ENCODE measurements around the gene ULBP2.
"Not testable (repeated sequence)": the region's sequence is repeated elsewhere in the genome, so short reads cannot be mapped to it uniquely, and the experiment has no call there.

Gene ULBP2

GRCh38 chr6:149925974-149926777, 15.6 kb upstream of the ULBP2 start:
- peak in 53 of 58 donors; percentile 3 to 82 (median 51) for DNase-seq

- DNase-seq = not testable (repeated sequence)
These were observed 14.8 kb upstream of the ULBP2 start for GRCh38 chr6:149927025-149927424.

DNA sequence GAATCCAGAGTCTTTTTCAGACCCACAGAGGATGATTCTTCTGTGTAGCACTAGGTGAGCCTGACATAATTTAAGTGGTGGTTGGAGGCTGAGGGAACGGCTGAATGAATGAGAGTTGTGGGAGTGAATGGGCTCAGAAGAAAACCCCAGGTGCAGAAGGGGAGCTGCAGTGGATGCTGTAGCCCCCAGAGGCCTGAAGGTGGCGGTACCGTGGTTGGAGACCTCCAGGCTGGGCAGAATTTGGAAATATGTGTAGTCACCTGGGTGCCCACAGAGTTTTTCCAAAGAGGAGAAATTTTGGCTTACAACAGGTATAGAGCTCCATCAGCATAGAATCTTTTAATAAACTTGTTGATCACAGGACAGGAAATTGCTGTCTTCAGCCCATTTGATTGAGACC, 12.4 kb upstream of the ULBP2 start:
- DNase-seq = no peak

DNA sequence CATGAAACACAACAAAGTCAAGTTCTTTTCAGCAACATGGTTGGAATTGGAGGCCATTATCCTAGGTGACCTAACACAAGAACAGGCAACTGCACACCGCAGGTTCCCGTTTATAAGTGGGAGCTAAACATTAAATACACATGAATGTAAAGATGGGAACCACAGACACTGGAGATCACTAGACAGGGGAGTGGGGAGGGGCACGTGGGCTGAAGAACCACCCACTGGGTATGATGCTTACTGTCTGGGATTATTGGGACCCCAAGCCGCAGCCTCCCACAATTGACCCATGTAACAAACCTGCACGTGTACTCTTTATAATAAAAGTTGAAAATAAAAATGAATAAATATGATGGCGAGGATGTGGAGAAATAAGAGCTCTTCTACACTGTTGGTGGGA, 10.3 kb upstream of the ULBP2 start:
- DNase-seq = no peak

- no peak for DNase-seq
These were observed 8.8 kb upstream of the ULBP2 start for GRCh38 chr6:149933036-149933435.

GRCh38 chr6:149933461-149933860, 8.4 kb upstream of the ULBP2 start:
- DNase-seq = no peak

DNA sequence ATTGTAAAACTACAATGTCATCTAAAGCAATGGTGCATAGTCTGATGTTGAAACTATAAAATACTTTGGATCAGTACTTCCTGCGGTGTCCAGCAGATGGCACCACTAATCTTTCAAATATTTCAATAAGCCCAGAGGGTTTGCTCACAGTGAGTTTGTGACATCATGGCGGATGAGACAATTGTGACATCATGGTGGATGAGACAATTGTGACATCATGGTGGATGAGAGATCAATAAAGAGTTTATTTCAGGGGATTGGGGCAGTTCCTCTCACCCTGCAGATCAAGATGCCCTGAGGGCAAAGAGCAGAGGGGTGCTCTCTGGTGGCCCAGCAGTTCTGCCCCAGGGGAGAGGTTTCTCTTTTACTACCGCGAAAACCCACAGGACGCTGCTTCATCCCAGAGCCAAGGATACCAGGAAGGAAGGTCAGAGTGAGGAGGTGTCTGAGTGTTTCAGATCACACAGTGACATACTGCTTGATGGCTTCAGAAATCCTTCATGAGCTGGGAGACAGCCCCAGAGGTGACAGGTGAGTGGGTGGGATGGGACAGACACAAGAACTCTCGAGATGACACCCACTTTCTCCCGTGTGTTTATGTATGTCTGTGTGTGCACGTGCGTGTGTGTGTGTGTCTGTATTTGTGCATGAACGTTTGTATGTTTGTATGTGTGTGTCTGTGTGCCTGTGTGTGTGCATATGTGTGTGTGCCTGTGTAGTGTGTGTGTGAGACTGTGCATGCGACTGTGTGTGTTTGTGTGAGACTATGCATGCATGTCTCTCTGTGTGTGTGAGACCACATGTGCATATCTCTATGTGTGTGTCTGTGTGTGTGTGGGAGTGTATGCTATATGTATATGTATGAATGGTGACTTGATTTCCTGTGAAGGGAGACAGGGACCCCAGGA, 7.3 kb upstream of the ULBP2 start:
- peak in 33 of 58 donors; percentile 1 to 73 (median 18) for DNase-seq

DNA sequence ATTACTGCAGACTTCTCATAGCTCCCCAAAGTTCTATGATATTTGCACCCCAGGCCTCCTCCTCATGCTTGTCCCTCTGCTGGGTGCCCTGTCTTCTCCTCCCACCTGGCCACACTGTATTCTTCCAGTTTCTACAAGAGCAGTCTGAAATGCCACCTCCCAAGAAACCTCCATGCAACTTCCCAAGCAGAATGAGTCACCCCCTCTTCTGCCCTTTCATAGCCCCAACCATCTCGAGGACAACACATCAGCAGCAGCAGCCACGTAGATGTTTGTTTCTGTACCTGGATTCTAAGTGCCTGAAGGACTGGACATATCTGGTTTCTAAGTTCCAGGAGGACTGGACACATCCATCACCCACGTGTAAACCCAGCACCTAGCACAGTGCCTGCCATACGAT, 6.6 kb upstream of the ULBP2 start:
- DNase-seq = no peak

DNA sequence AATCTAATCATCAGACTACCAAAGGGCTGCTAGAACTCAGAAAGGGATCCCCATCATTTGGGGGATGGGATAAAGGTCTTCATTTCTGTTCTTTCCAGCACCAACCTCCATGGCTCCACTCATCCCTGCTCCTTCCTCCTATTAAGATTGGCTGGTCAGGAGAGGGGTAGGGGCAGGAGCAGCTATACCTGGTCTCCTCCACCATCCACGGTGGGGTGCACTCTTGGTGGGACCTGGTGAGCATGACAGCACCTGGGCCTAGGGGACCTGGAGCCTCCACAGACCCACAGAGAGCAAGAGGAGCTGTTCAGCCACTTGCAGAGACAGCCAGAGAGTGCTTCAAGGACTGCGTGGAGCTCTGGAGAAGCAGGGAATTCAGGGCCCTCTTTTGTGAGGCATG, 6.1 kb upstream of the ULBP2 start:
- no peak for DNase-seq

DNA sequence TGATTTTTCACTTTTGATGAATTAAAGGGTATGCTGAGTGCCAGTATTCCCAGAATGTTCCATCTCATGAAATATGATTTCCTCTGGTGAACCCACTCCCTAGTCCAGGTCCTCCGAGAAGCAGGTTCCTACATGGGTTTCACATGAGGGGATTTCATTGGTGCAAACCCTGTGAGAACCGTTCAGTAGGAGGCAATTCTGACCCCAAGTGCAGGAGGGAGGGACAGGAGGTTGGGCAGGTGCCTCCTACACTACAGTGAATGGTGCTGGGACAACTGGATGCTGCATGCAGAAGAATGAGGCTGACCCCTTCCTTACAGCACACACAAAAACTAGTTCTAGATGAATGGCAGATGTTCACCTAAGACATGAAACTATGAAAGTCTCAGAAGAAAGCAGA, 5.1 kb upstream of the ULBP2 start:
- DNase-seq = no peak

DNA sequence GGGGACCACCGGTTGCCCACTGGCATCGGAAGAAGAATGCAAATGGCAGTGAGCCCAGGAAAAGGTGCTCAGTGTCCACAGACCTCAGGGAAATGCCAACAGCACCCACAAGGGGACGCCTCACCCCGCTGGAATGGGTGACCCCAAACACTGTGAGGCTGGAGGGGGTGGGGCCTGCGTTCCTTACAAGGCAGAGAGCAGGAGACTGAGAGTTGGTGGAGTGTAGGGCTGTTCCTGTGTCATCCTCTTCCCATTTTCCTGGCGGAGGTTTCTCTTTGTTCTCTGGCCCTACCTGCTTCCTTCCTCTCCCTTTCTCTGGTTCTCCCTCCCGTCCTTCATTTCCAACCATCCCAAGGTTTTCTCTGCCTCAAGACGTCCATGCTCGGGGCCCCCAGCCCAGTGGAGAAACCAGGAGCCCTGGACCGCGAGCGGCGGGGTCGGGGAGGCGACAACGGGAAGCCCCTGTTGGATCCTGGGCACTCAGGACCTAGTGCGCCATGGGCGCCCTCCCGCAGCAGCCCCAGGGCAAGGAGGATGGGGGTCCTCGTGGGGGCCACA, 3.7 kb upstream of the ULBP2 start:
- DNase-seq = not testable (repeated sequence)

DNA sequence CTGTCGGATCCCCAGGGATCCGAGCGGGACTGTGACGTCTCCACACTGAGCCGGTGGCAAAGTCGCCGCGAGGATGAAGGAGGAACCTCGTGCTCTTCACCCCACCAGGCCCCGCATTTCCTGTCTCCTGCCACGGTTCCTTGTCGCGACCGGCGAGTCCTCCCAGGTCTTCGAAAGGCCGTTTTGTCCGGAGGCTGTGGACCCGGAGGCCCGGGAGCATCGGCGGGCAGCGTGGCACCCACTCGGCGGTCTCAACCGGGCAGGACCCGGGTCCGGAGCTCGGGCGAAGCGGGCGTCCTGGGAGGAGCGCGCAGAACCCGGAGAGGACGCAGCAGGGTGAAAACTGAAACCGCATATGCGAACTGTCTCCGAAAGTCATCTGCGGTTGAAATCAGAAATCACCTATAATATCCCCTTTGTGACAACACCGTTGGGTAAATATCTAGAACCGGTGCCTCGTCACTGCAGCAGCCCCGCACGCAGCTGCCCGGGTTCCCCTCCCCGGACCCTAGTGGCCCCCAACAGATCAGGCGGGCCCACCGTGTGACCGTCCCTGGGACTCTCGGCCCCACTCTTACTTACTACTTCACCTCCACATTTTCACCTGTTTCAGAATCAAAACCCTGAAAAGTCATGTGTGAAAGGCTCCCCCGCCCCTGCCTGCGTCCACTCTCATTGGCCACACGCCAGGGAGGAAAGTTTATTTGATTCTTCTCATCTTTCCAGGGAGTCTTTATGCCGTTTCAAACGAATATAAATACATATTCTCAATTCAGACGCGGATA, 3.1 kb upstream of the ULBP2 start:
- DNase-seq = no peak

GRCh38 chr6:149939356-149939648, 2.5 kb upstream of the ULBP2 start:
- DNase-seq = no peak

DNA sequence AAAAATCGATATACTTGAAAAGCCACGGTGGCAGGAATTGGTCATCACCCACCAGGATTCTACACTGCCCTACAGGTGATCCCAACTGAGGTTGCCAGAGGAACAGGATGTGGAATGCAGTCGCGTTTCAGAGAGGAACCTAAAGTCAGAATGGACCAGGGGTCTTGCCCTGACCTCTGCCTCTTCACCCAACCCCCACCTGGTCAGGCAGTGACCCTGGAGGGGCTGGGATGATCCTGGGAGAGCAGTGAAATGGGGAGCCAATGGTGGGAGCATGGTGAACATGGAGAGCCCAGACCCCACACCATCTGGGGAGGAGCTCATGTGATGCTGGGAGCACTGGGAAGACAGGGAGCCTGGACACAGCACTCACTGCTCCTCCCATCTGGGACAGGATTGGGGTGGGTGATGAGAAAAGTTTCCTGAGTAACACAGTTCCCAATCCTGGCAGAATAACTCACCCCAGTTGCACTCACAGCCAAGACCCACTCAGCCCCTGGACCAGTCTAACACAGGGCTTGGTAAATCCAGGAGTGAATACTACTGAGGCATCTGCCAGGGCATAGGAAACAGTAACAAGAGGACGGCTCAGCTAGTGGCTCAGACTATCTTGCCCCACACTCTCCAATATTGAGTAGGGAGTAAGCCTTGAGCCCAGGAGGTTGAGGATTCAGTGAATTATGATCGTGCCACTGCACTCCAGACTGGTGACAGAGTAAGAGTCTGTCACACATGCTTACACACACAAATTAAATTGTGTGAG, 1.7 kb upstream of the ULBP2 start:
- DNase-seq = no peak

GRCh38 chr6:149940672-149940982, 1.2 kb upstream of the ULBP2 start:
- DNase-seq = no peak

DNA sequence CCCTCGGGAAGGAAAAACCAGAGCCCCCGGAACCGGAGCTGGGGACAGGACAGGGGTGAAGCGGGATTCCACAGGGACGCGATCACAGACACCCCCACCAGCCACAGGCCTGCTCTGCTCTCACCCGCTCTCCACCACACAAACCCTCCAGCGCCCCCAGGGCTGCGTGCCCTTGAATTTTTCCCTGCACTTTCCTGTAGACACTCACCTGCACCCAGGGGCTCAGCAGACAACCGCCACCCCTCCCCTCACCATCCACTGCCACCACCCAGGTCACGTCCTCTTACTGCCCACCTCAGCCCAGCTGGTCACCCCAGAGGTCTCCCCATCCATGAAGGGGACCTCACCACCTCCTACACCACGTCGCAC, 631 bp downstream of the ULBP2 start:
- no peak for DNase-seq

- DNase-seq = not testable (repeated sequence)
These were observed 1.5 kb downstream of the ULBP2 start for GRCh38 chr6:149943321-149943720.

DNA sequence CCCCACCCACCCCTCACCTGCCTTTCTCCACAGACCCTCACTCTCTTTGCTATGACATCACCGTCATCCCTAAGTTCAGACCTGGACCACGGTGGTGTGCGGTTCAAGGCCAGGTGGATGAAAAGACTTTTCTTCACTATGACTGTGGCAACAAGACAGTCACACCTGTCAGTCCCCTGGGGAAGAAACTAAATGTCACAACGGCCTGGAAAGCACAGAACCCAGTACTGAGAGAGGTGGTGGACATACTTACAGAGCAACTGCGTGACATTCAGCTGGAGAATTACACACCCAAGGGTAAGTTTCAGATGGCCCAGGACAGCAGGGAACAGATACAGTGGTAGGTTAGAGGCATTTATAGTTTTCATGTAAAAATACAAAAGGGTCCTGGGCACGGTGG, 3.5 kb downstream of the ULBP2 start:
- not testable (repeated sequence) for DNase-seq

- DNase-seq = not testable (repeated sequence)
These were observed 4.8 kb downstream of the ULBP2 start for GRCh38 chr6:149946631-149947030.

DNA sequence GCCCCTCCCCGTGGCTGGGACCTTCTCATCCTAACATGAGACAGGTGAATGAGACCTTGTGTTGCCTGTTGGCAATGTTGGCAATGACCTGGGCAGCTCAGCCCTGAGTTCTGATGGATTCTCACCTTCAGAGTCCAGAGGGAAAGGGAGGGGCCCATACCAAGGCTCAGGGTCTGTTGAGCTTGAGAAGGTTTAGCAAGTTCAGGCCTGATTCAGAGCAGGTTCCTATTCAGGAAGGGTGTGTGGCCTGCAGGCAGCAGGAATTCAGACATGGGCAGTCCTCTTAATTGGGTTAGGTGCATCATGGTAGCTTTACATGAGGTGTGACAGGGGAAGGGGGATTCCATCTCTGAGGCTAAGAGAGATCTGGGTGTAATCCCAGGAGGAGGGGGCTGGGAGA, 5.7 kb downstream of the ULBP2 start:
- DNase-seq = not testable (repeated sequence)

GRCh38 chr6:149948011-149948410, 6.2 kb downstream of the ULBP2 start:
- no peak for DNase-seq

All from anterior cingulate cortex (tissue), 58 donors.